ENCODE data around the gene UXT.
"Not testable (repeated sequence)": the region's sequence is repeated elsewhere in the genome, so short reads cannot be mapped to it uniquely, and the experiment has no call there.

DNA sequence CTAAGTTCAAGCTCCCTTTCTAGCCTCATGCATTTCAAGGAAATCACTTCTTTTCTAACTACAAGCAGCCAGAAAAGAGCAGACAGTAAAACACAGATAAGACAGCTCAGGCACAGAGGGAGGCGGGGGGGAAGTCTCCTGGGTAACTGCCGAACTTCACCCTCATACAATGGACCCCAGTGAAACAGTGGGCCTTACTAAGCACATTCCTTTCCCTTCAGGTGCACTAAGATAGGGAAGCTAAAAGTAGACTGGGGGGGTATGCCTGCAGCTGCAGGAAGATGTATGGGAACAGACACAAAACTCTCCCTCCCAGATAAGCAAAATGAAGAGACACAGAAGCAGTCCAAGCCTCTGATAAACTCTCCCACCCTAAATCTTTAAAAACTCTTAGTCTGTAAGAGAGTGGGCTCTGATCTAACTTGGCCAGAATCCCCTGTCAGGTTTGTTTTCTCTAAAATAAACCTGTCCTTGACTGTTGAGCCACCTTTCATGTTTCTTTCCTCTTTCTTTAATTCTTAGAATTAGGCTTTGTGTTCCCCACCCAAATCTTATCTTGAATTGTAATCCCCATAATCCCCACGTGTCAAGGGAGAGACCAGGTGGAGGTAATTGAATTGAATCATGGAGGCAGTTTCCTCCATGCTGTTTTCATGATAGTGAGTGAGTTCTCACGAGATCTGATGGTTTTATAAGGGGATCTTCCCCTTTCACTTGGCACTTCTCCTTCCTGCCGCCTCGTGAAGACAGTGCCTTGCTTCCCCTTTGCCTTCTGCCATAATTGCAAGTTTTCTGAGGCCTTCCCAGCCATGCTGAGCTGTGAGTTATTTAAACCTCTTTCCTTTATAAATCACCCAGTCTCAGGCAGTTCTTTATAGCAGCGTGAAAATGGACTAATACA, 17.2 kb upstream of the UXT start:
- not testable (repeated sequence) for TF ChIP-seq CTCF (CRISPR knock-in tag; IDR thresholded peaks at IDR 0.05); PAWR (CRISPR knock-in tag; IDR thresholded peaks at IDR 0.05; ENCODE audit: borderline replicate concordance)
